HepG2 (cell line): ENCODE measurements around the gene ARL10. TPM values are rescaled to one million over a fixed set of nuclear protein-coding genes. Genes with fewer than 3 reads are reported as not detected.
A peak's percentile ranks its signal among the peaks of the same experiment; 100 is the strongest.

Experiments
- AHDC1 ChIP-seq: sonication (generic); formaldehyde crosslinking; IDR thresholded peaks from 2 replicates; pipeline ENCODE4 v1.5.1; 2020; ENCODE audit warnings: mild to moderate bottlenecking, missing genetic modification reagents, borderline replicate concordance
- ATF2 ChIP-seq: sonication (generic); formaldehyde crosslinking; IDR thresholded peaks from 2 replicates; pipeline ENCODE4 v1.4.0; 2020; ENCODE audit warnings: missing genetic modification reagents
- HOMEZ ChIP-seq: IDR thresholded peaks from 2 replicates; pipeline ENCODE4 v1.6.1; 2016; ENCODE audit warnings: low read depth
- KDM5B ChIP-seq: sonication (generic); formaldehyde crosslinking; IDR thresholded peaks from 2 replicates; pipeline ENCODE4 v1.4.0; 2020; ENCODE audit warnings: missing genetic modification reagents, mild to moderate bottlenecking, borderline replicate concordance
- KLF11 ChIP-seq: IDR thresholded peaks from 2 replicates; pipeline ENCODE4 v1.6.1; 2016; ENCODE audit warnings: missing compliant biosample characterization
- NCOA2 ChIP-seq: sonication (generic); formaldehyde crosslinking; IDR thresholded peaks from 2 replicates; pipeline ENCODE4 v1.8.0; 2022; ENCODE audit warnings: inconsistent platforms
- NCOA5 ChIP-seq: sonication (generic); formaldehyde crosslinking; IDR thresholded peaks from 2 replicates; pipeline ENCODE4 v1.4.0; 2020; ENCODE audit warnings: missing genetic modification reagents
- NR1H2 ChIP-seq: sonication (generic); formaldehyde crosslinking; IDR thresholded peaks from 2 replicates; pipeline ENCODE4 v1.8.1; 2022; ENCODE audit warnings: low read depth, missing genetic modification reagents, borderline replicate concordance
- SMAD1 ChIP-seq: sonication (generic); formaldehyde crosslinking; IDR thresholded peaks from 2 replicates; pipeline ENCODE4 v1.4.0; 2020; ENCODE audit warnings: missing genetic modification reagents, low read depth, mild to moderate bottlenecking, borderline replicate concordance
- ZBTB7A ChIP-seq: sonication (generic); formaldehyde crosslinking; IDR thresholded peaks from 2 replicates; pipeline ENCODE4 v1.8.0; 2022; ENCODE audit warnings: mild to moderate bottlenecking, missing genetic modification reagents
- ZNF574 ChIP-seq: sonication (generic); formaldehyde crosslinking; IDR thresholded peaks from 2 replicates; pipeline ENCODE4 v1.4.0; 2020; ENCODE audit warnings: missing genetic modification reagents
- ZSCAN31 ChIP-seq: sonication (generic); formaldehyde crosslinking; IDR thresholded peaks from 2 replicates; pipeline ENCODE4 v1.5.0; 2020; ENCODE audit warnings: low read depth, mild to moderate bottlenecking, missing genetic modification reagents
- polyA plus RNA-seq, 8 experiments: library from polyadenylated mRNA; depleted of rRNA in 3 of 8; stranded (reverse) in 7 of 8; unstranded in 1 of 8; fragments of >200 nt; fragmentation: Illumina TruSeq in 4 of 8; extraction: Trizol in 4 of 8; gene quantifications; 2 replicates each; pipeline versions ENCODE4 v1.2.1 to v1.2.3, GENCODE V29; 2011 to 2016; ENCODE audit warnings: low read depth in 4 of 8, missing spikeins in 1 of 8, mixed read lengths in 1 of 8; ENCODE audit not compliant: insufficient read depth in 1 of 8
- total RNA-seq, 5 experiments: library from RNA; depleted of rRNA; stranded (reverse); fragments of >200 nt; fragmentation: Illumina TruSeq; extraction: Trizol; gene quantifications; 2 replicates each; pipeline ENCODE4 v1.2.3, GENCODE V29; 2016; ENCODE audit warnings: low read depth in 1 of 5

The ARL10 gene
- total and polyA plus RNA-seq, 2 of the 13 experiments (the other 11 are each of a cell fraction or from before 2014, with no cell fraction given) = 0.18 to 0.50 TPM

- TF ChIP-seq AHDC1 (CRISPR knock-in tag) = no peak
- TF ChIP-seq KDM5B (CRISPR knock-in tag) = peak; percentile 70
- TF ChIP-seq NCOA2 (CRISPR knock-in tag) = peak; percentile 30; the same call in 1 of the 2 replicates
- peak; percentile 45; the same call in 1 of the 2 replicates for TF ChIP-seq NR1H2 (CRISPR knock-in tag)
- no peak for TF ChIP-seq HOMEZ (CRISPR knock-in tag)
- no peak for TF ChIP-seq NCOA5 (CRISPR knock-in tag)
- TF ChIP-seq SMAD1 (CRISPR knock-in tag) = no peak
- TF ChIP-seq ZSCAN31 (CRISPR knock-in tag) = no peak; the same call in 1 of the 2 replicates
- TF ChIP-seq ZNF574 (CRISPR knock-in tag) = peak; percentile 98
- 0 out of 2 replicates have a peak, but pooled peaks have one; percentile 34 for TF ChIP-seq KLF11
- TF ChIP-seq ATF2 (CRISPR knock-in tag) = peak; percentile 93
- TF ChIP-seq ZBTB7A = peak; percentile 80; the same call in 1 of the 2 replicates
Observed at GRCh38 chr5:176415952-176416924, 51.0 kb downstream of the ARL10 start, which contains the start of gene CLTB (continued).
